Osteocyte (in vitro differentiated cells): Measurements from ENCODE around the gene ABCG1. TPM values are rescaled to one million over a fixed set of nuclear protein-coding genes. Genes with fewer than 3 reads are reported as not detected.
"Not testable (repeated sequence)": the region's sequence is repeated elsewhere in the genome, so short reads cannot be mapped to it uniquely, and the experiment has no call there.

Source experiments
- DNase-seq: peaks from one replicate; pipeline ENCODE4 v3.0.0; 2021; ENCODE audit warnings: mixed read lengths; ENCODE audit not compliant: unreplicated experiment; ENCODE audit errors: extremely low spot score
- H3K27ac Mint-ChIP-seq: one replicate; pipeline ENCODE4 v1.8.0; 2021; ENCODE audit warnings: mild to moderate bottlenecking, mixed read lengths; ENCODE audit not compliant: unreplicated experiment
- H3K27me3 Mint-ChIP-seq: one replicate; pipeline ENCODE4 v1.8.0; 2021; ENCODE audit warnings: mixed read lengths; ENCODE audit not compliant: unreplicated experiment
- H3K36me3 Mint-ChIP-seq: one replicate; pipeline ENCODE4 v1.8.0; 2021; ENCODE audit warnings: mixed read lengths; ENCODE audit not compliant: unreplicated experiment
- H3K4me1 Mint-ChIP-seq: one replicate; pipeline ENCODE4 v1.8.0; 2021; ENCODE audit warnings: mixed read lengths; ENCODE audit not compliant: unreplicated experiment
- H3K4me3 Mint-ChIP-seq: one replicate; pipeline ENCODE4 v1.8.0; 2021; ENCODE audit warnings: mild to moderate bottlenecking, moderate library complexity, mixed read lengths; ENCODE audit not compliant: unreplicated experiment
- H3K9me3 Mint-ChIP-seq: one replicate; pipeline ENCODE4 v1.8.0; 2021; ENCODE audit warnings: mixed read lengths; ENCODE audit not compliant: unreplicated experiment
- CTCF ChIP-seq: fragments of 200-600 bp; sonication (generic); IDR thresholded peaks from 2 replicates; pipeline ENCODE4 v1.5.0; 2021; ENCODE audit warnings: antibody characterized with exemption, mild to moderate bottlenecking, moderate library complexity
- total RNA-seq: library from RNA; stranded (reverse); gene quantifications from 2 replicates; pipeline ENCODE4 v1.2.1, GENCODE V29; 2021

Gene ABCG1
- total RNA-seq, 1 donor from 2014 or later = 16.5 TPM

- Mint-ChIP-seq H3K4me3 (no peak overlapping the region), H3K9me3 (no peaks in the 10 kb centered on the region), H3K27ac (no peak overlapping the region), H3K36me3 (no peaks in the 10 kb centered on the region), H3K27me3 (peaks cover 11% of the 10 kb centered on the region), H3K4me1 (peaks cover 5% of the 10 kb centered on the region)
- DNase-seq = no peak
- no peak for TF ChIP-seq CTCF
Measured at GRCh38 chr21:42289926-42290325, 71.0 kb downstream of the ABCG1 start.

GRCh38 chr21:42290505-42290904, 71.6 kb downstream of the ABCG1 start:
- DNase-seq = no peak
- H3K27ac Mint-ChIP-seq = no peak overlapping the region
- H3K27me3 Mint-ChIP-seq = peaks cover 14% of the 10 kb centered on the region
- H3K4me3 Mint-ChIP-seq = no peak overlapping the region
- TF ChIP-seq CTCF = no peak
- H3K4me1 Mint-ChIP-seq = peaks cover 5% of the 10 kb centered on the region
- H3K9me3 Mint-ChIP-seq = no peaks in the 10 kb centered on the region
- peaks cover 3% of the 10 kb centered on the region for H3K36me3 Mint-ChIP-seq

GRCh38 chr21:42291003-42291750, 72.2 kb downstream of the ABCG1 start:
- no peak overlapping the region for H3K4me3 Mint-ChIP-seq
- H3K27me3 Mint-ChIP-seq = peaks cover 16% of the 10 kb centered on the region
- DNase-seq = no peak
- no peaks in the 10 kb centered on the region for H3K9me3 Mint-ChIP-seq
- no peak overlapping the region for H3K27ac Mint-ChIP-seq
- H3K4me1 Mint-ChIP-seq = peaks cover 5% of the 10 kb centered on the region
- H3K36me3 Mint-ChIP-seq = peaks cover 8% of the 10 kb centered on the region
- TF ChIP-seq CTCF = no peak

- no peak for TF ChIP-seq CTCF
- peaks cover 8% of the 10 kb centered on the region for H3K36me3 Mint-ChIP-seq
- H3K9me3 Mint-ChIP-seq = no peaks in the 10 kb centered on the region
- H3K4me1 Mint-ChIP-seq = peaks cover 5% of the 10 kb centered on the region
- peaks cover 17% of the 10 kb centered on the region for H3K27me3 Mint-ChIP-seq
- H3K27ac Mint-ChIP-seq = no peak overlapping the region
- DNase-seq = no peak
- no peak overlapping the region for H3K4me3 Mint-ChIP-seq
Measured at GRCh38 chr21:42291751-42292562, 73.0 kb downstream of the ABCG1 start.

GRCh38 chr21:42292563-42293142, 73.7 kb downstream of the ABCG1 start:
- H3K27me3 Mint-ChIP-seq = peaks cover 23% of the 10 kb centered on the region
- not testable (repeated sequence) for DNase-seq, H3K9me3 Mint-ChIP-seq, H3K27ac Mint-ChIP-seq, H3K36me3 Mint-ChIP-seq, H3K4me1 Mint-ChIP-seq, H3K4me3 Mint-ChIP-seq
